GM21528 (cell line): ENCODE results near the gene DLGAP1.

Source experiments
- ATAC-seq: cut with Tn5 transposase; IDR thresholded peaks from one replicate; pipeline ENCODE4 v1.9.1; 2021; ENCODE audit warnings: mild to moderate bottlenecking, moderate library complexity; ENCODE audit not compliant: unreplicated experiment, low FRiP score

DLGAP1 gene

GRCh38 chr18:3799515-3799914 is 655.6 kb downstream of the DLGAP1 start:
- ATAC-seq = no peak

- ATAC-seq = no peak
These were observed 657.1 kb downstream of the DLGAP1 start for GRCh38 chr18:3798032-3798431.

GRCh38 chr18:3796434-3796833 is 658.7 kb downstream of the DLGAP1 start:
- ATAC-seq = no peak

- no peak for ATAC-seq
These were observed 660.4 kb downstream of the DLGAP1 start for GRCh38 chr18:3794537-3795348.

- no peak for ATAC-seq
These were observed 661.6 kb downstream of the DLGAP1 start for GRCh38 chr18:3793545-3793944.

- ATAC-seq = no peak
These were observed 662.0 kb downstream of the DLGAP1 start for GRCh38 chr18:3793111-3793510.

- ATAC-seq = no peak
These were observed 662.4 kb downstream of the DLGAP1 start for GRCh38 chr18:3792711-3793110.

GRCh38 chr18:3791238-3791637 is 663.9 kb downstream of the DLGAP1 start:
- no peak for ATAC-seq

- no peak for ATAC-seq
These were observed 664.4 kb downstream of the DLGAP1 start for GRCh38 chr18:3790703-3791102.

- no peak for ATAC-seq
These were observed 665.6 kb downstream of the DLGAP1 start for GRCh38 chr18:3789525-3789924.

GRCh38 chr18:3784949-3785348 is 670.2 kb downstream of the DLGAP1 start:
- no peak for ATAC-seq

GRCh38 chr18:3782901-3783300 is 672.2 kb downstream of the DLGAP1 start:
- no peak for ATAC-seq

GRCh38 chr18:3777719-3778118 is 677.4 kb downstream of the DLGAP1 start:
- ATAC-seq = no peak

- no peak for ATAC-seq
These were observed 678.0 kb downstream of the DLGAP1 start for GRCh38 chr18:3777122-3777521.

- no peak for ATAC-seq
These were observed 679.1 kb downstream of the DLGAP1 start for GRCh38 chr18:3775996-3776395.

- ATAC-seq = no peak
These were observed 681.8 kb downstream of the DLGAP1 start for GRCh38 chr18:3773303-3773702.

- ATAC-seq = peak; percentile 96
These were observed 683.8 kb downstream of the DLGAP1 start for GRCh38 chr18:3771121-3771971.

- no peak for ATAC-seq
These were observed 693.8 kb downstream of the DLGAP1 start for GRCh38 chr18:3761266-3761665.

- no peak for ATAC-seq
These were observed 694.4 kb downstream of the DLGAP1 start for GRCh38 chr18:3760741-3761140.

- ATAC-seq = no peak
These were observed 696.0 kb downstream of the DLGAP1 start for GRCh38 chr18:3759099-3759498.

- no peak for ATAC-seq
These were observed 696.6 kb downstream of the DLGAP1 start for GRCh38 chr18:3758531-3758930.

- no peak for ATAC-seq
These were observed 697.7 kb downstream of the DLGAP1 start for GRCh38 chr18:3757361-3757760.
